HUDEP-2 (cell line): ENCODE data around the gene SLC33A1.
"Not testable (repeated sequence)": the region's sequence is repeated elsewhere in the genome, so short reads cannot be mapped to it uniquely, and the experiment has no call there.

ENCODE experiments used
- DNase-seq, 76 experiments: peaks; one replicate each; lab custom pipeline; 2025; ENCODE audit not compliant: unreplicated experiment in 76 of 76; lab: John Stamatoyannopoulos, UW

Gene SLC33A1

DNA sequence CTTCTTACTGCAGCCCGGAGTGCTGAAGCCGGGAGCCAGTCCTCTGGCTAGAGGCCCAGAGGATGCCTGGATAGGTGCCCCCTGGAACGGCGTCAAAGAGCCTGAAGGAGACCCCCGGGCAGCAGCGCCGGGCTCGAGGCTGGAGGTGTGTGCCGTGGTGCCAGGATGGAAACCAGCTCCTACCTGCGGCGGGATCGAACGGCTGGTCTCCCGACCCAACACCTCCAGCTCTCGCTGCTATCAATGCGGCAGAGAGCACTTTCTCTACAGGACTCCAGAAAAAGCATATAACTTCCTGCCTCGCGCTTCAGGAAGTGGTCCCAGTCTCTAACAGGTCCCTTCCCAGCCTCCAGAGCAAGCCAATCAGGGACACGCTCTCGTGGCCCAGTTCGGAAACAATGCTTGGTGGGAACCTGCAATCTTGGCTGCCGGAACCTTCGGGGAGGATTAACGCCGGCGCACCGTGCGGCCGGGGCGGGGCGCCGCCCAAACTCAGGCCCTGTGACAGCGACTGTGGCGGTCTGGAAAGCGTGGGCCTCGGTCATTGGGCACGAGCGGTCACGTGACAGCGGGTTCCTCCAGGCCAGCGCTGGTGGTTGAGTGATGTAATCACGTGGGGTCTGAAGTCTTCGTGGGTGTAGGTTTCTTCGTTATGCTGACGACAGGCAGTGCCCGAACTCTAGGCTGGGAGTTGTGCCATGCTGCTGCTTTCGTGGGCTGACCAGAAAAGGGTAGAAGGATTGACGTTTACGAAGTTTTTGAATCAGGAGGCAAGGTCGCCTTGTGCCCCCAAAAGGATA, at the start of gene SLC33A1:
TSS of gene SLC33A1 (minus strand) at position 287 of the 800 bp plus-strand sequence. CDS start 430 bp downstream, outside the sequence.
- DNase-seq, result peak; percentile 59 to 99 (median 98)

DNA sequence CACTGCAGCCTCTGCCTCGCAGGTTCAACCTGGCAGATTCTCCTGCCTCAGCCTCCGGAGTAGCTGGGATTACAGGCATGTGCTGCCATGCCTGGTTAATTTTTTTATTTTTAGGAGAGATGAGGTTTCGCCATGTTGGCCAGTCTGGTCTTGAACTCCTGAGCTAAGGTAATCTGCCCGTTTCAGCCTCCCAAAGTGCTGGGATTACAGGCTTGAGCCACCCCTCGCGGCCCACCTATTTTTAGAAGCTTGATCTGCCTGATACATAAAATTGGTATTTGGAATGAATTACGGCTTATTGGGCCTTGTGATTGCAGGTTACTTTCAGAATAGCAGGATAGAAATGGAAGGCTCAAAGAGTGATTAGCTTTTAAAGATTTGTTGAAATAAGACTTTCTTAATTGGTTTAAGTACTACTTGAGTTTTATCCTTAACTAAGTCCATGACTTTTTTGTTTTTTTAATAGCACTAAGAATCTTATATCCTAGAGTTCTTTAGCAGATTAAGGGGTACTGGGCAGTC, 41.2 kb upstream of the SLC33A1 start:
- no peak for DNase-seq

DNA sequence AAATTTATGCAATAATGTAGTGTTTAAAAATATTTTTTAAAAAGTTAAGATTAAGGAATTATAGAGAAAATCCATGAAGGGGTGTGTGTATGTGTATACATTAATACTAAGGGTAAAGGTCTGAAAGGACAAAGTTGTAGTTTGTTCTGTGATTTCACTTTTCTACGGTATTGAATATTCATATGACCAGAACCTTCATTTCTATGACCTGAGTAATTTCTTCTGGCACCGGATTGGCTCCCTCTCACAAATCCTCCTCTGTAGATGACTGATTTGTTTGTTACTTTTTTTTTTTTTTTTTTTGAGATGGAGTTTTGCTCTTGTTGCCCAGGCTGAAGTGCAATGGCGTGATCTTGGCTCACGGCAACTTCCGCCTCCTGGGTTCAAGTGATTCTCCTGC, 37.1 kb upstream of the SLC33A1 start:
- no peak for DNase-seq

DNA sequence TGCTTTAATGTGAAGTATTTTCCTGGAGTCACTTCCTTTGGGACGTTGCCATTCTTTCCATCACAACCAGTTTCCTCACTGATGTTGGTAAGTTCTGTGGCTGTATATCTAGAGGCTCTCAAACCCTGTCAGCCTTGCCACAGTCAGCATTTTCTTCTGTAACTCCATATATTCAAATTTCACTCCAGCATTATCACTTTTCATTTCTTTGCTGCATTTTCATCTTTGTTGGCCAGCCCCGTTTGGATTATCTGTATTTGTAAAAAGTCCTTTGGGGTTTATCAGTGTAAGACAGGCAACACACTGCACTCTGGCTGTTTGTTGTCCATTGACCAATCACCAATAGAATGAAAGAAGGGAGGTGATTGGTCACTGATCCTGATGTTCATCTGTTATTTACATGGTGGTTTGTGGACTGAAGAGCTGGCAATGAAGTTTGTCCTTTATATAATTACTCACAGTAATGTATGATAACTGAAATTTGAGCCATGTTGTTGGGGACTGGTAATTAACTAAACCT, 36.5 kb upstream of the SLC33A1 start:
- peak in 68 of 76 experiments; percentile 7 to 94 (median 66) for DNase-seq

DNA sequence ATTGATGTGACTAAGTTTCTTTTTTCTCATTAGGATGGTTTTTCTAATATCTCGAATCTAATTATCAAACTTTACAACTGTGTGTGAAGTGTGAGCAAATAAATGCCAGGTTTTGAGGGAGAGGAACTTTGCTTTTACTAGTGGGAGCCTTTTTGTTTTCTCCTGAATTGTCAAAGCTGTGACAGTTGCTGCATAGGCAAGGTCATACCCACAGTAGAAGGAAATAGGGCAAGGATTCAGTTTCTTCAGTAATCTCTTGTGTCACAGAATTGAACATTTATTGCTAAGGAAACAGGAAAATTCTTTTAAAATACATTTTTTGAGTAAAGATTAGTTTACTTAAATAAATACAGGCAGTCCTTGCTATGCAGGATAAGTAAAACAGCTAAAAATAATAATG, 35.7 kb upstream of the SLC33A1 start:
- DNase-seq, result peak in 9 of 76 experiments; percentile 7 to 36 (median 18)

DNA sequence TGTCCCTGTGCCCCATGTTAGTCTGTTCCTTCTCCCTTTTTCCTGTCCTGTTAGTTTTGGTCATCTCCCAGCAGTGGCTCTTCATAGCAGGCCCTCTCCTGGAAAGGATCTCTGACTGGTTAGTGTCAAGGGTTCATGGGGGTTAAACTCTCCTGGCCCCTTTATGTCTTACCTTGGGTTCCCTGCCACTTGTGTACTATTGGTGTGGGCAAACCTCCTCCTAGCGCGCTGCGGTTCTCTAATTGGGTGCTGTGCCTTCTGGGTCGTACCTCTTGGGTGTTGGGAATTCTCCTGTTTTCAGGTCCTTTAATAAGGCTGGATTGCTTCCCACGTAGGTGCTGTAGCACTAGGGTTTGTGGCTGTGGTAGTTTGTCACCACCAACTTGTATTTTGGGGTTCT, 35.0 kb upstream of the SLC33A1 start:
- peak in 4 of 76 experiments; percentile 2 to 9 (median 8) for DNase-seq

DNA sequence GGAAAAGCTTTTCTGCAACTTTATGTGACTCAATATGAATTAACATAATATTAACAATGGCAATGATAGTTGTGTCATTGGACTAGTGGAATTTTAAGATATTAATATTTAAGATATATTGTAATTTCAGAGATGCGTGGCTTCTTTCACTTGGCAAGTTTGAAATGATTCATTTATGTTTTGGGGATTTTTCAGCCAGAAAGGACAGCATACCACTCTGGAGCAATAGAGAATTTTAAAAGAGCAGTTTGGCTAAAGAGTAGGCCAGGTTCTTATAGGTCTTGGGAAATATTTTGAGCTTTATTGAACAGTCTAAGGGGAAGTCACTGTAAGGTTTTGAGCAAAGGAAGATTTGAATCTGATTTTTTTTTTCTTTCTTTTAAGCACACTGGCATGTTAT, 32.7 kb upstream of the SLC33A1 start:
- no peak for DNase-seq

DNA sequence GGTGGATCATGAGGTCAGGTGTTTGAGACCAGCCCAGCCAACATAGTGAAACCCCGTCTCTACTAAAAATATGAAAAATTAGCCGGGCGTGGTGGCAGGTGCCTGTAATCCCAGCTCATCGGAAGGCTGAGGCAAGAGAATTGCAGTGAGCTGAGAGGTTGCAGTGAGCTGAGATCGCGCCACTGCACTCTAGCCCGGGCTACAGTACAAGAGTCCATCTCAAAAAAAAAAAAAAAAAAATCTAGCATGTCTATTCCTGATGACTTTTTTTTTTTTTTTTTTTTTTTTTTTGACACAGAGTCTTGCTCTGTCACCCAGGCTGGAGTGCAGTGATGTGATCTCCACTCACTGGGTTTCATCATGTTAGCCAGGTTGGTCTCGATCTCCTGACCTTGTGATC, 32.1 kb upstream of the SLC33A1 start:
- not testable (repeated sequence) for DNase-seq

DNA sequence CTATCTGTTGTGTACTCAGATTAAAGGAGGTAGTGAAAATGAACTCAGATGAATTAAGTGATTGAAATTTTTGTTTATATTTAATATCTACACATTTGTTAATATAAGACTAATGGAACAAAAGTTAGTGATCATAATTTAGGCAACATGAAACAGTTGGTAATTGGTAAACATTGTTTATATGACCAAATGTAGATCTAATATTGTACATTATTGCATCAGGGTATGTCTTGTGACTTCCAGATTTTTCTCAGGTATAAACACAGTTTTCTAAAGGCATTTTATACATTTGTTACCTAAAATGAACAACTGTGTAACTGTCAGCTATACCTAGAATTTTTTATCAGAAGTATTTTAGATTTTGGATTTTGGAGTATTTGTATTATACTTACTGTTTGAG, 31.1 kb upstream of the SLC33A1 start:
- no peak for DNase-seq

DNA sequence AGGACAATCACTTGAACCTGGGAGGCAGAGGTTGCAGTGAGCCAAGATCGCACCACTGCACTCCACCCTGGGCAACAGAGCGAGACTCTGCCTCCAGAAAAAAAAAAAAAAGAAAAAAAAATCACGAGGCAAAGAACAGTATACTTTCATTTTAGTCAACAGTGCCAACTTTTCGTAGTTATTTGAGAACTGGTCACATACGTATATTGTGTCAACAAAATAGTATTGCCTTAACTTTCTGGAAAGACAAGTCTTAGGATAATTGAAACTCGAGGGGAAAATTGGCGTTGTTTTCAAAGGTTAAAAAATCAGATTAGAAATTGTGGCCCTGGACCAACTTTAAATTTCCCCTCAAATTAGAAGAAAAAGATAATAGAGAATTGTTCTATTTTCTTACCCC, 30.1 kb upstream of the SLC33A1 start:
- DNase-seq, result no peak

DNA sequence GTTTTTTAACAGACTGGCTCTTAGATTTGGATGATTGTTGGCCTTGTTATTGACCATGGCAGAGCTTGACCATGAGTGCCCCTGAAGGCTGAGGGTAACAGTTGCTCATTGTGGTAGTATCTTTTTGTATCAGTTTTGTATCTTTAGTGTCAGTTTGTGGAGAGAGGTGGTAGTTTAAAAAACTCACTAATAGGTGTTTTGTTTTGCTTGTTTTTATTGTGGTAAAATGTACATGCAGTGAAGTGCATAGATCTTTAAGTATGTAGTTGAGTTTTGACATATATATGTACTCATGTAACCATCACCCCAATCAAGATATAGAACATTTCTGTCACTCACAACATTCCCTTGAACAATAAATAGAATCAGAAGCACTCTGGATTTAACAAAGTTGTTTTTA, 26.1 kb upstream of the SLC33A1 start:
- DNase-seq, result no peak

DNA sequence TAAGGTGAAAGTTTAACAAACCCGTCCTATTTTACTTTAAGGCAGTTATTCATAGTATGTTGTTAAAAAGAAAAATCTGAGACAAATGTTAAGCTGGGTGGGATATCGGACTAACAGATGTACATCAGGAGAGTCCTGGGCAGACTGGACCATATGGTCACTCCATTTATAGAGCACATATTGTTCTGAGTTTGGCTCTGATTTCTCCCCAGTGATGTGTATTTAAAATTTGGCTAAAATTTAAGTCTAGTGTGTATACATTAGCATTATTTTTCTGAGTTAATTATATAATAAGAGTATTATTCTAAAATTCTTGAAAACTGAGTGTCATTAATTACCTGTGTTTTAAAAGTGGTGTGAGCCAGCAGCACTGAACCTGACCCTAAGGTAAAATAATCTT, 22.3 kb upstream of the SLC33A1 start:
- no peak for DNase-seq

DNA sequence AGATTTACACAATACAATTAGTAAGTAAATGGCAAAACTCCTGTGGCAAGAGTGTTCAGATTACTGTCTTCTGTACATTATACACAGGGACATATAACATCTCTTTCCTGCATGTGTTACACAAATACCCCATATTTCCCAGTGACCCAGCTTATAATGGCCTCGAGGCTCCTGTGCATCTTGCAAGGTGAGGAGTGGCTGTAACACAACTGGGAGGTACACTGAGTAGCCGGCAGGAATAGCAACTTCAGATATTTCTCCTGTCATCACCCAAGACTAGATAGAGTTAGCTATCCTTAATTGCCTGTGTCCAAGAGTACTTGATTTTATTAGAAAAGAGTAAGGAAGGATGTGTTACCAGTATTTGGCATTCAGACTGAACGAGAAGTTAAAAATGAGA, 21.8 kb upstream of the SLC33A1 start:
- no peak for DNase-seq

DNA sequence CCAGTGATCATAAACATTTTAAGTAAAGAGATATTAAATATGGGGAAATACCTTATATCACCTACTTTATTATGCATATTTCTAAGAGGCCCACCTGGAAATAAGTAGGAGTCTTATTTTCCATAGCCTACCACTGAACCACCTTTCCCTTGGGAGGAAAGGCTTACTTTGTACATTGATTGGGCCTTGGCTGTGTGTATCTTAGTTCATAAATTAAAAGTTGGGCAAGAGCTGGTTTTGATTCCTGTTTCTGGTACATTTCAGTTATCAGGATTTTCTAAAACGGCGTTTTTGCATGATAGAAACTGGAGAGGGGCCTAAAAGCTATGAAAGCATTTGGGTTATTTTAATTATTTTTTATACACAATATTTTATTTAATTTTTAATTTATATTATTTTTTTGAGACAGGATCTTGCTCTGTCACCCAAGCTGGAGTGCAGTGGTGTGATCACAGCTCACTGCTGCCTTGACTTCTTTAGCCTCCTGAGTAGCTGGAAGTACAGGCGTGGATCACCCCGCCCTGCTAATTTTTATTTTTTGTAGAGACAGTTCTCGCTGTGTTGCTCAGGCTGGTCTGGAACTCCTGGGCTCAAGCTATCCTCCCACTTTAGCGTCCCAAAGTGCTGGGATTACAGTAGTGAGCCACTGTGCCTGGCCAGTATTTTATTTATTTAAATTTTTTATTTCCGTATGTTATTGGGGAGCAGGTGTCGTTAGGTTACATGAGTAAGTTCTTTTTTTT, 18.8 kb upstream of the SLC33A1 start:
- no peak for DNase-seq

DNA sequence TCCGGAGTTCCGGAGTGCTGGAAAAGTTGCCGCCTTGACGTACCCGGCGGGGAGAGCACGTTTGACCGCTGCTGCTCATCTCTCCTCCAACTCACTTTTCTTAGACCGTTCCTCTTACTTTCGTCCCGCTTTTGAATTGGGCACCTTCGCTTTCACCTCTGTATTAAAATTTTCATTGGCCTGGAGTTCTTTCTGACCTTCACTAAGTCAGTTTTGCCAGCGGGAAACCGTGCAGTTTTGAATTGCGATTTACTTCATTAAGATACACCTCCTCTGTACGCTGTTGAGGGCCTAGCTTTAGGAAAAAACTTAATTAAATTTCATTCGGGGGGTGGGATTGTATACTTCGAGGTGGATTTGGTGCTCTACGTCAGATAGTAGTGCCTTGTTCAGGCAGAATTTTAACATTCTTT, 17.5 kb upstream of the SLC33A1 start:
- DNase-seq, result no peak

DNA sequence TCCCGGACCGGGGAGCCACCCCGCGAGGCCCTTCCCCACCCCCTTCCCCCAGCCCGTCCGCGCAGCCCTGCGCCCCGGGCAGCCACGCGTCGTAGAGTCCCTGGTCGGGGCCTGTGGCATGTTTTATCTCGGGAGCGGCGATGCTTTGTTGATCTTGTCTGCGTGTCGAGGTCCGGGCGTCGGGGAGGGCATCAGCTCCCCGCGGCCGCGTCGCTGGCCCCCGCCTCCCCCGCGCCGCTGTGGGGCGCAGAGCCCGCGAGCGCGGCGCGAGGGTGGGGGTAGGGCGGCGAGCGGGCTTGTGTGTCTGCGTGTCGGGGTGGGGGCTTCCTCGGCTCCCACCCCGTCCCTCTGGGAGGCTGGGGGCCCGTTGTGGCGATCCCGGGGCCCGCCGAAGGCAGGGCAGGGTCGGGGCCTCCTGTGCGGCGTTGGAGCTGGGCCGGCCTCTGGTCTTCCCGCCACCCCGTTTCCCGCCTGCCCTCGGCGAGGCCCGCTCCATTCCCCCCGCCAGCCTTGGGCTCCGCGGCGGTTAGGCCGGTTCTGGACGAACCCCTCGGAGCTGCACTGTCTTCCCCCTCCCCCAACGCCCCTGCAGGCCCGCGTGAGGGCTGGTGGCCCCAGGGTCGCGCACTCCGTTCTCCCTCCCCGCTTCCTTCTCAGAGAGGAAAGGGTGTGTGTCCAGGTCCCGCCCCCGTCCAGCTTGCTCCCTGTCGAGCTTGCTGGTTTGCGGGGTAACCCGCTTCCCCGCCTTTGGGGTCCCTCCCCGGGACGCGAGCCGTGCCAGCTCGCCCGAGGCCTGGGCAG, 16.9 kb upstream of the SLC33A1 start:
- peak in 45 of 76 experiments; percentile 7 to 69 (median 35) for DNase-seq

DNA sequence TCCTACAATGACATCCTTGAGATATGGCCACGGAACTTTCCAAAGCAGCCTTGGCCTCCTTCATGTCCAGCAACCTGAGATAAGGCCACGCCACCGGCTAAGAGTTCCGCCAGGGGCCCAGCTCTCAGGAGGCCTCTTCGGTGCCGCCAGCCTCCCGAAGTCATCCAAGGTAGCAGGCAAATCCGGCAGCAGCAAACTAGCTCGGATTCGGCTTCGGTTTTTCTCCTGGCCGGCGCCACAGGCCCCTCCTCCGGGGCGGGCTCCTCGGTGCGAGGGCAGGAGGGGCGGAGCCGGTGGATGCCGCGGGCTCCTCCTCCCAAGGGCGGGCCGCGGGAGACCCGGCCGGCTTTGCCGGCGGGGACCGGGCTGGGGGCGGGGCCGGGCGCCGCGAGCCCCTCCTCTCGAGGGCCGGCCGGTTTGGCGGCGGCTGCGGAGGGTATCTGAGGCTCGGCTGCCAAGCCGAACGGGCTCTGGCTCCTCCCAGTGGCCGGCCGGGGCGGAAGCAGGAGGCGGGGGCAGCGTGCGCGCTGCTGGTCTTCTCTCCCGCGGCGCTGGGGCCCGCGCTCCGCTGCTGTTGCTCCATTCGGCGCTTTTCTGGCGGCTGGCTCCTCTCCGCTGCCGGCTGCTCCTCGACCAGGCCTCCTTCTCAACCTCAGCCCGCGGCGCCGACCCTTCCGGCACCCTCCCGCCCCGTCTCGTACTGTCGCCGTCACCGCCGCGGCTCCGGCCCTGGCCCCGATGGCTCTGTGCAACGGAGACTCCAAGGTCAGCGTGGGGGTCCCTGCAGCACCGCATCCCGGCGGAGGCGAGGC, 16.1 kb upstream of the SLC33A1 start, which contains the start of gene GMPS:
TSS of gene GMPS (plus strand) at position 518 of the 812 bp plus-strand sequence. CDS start at position 739, 221 bp downstream.
- peak; percentile 33 to 97 (median 91) for DNase-seq

DNA sequence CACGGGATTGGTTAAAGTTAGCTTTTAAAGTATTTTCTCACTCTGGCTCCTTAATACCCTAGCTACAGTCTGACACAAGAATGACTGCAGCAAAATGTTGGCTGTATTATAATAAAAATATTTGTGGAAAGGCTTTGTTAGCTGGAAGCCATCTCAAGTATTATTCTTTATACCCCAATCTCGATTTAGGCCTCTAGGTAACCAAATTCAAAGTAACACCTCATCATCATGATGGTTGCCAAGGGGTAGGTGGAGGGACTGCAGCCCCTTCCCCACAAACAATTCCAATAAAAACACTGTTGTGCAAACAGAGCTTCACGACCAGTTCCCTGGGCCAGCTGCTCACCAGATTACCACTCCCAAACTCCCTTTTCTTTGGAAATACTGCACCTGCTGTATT, 15.5 kb upstream of the SLC33A1 start:
- no peak for DNase-seq

DNA sequence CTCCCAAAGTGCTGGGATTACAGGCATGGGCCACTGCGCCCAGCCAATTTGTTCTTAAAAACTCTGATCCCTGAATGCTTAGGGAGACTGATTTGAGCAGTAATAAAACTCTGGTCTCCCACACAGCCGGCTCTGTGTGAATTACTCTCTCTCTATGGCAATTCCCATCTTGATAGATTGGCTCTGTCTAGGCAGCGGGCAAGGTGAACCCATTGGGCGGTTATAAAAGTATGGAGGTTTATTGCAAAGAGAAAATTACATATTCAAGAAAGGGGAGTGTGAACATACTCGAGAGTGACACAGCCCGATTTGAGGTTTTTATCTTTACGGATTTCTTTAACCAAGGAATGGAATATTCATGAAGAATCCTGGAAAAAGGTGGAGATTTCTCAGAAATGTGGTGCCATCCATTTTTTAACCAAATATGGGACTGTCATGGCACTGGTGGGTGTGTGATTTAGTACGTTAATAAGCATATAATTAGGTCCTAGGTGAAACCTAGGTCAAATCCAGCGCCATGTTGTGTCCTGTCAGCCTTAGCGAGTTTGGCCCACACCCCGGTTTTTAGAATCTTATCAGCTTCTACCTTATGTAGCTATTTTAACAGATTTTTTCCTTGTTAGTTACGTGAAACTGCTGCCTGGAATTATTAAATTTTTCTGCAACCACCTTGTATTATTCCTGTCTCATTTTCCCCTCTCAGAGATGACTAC, 9.0 kb upstream of the SLC33A1 start:
- DNase-seq, result peak in 46 of 76 experiments; percentile 3 to 70 (median 26)
